NCI-H345 treated with DMSO at 0.1 percent for 48 hours (cell line): Measurements from ENCODE around the gene ARFRP1.

Experiments used
- DNase-seq: peaks from one replicate; lab custom pipeline; 2025; ENCODE audit not compliant: unreplicated experiment; lab: John Stamatoyannopoulos, UW

ARFRP1 gene

GRCh38 chr20:63743210-63743970, 35.6 kb upstream of the ARFRP1 start:
- no peak for DNase-seq

GRCh38 chr20:63742381-63743024, 34.7 kb upstream of the ARFRP1 start:
- DNase-seq = no peak

GRCh38 chr20:63741676-63742380, 34.1 kb upstream of the ARFRP1 start:
- no peak for DNase-seq

GRCh38 chr20:63741354-63741675, 33.5 kb upstream of the ARFRP1 start:
- DNase-seq = no peak

DNA sequence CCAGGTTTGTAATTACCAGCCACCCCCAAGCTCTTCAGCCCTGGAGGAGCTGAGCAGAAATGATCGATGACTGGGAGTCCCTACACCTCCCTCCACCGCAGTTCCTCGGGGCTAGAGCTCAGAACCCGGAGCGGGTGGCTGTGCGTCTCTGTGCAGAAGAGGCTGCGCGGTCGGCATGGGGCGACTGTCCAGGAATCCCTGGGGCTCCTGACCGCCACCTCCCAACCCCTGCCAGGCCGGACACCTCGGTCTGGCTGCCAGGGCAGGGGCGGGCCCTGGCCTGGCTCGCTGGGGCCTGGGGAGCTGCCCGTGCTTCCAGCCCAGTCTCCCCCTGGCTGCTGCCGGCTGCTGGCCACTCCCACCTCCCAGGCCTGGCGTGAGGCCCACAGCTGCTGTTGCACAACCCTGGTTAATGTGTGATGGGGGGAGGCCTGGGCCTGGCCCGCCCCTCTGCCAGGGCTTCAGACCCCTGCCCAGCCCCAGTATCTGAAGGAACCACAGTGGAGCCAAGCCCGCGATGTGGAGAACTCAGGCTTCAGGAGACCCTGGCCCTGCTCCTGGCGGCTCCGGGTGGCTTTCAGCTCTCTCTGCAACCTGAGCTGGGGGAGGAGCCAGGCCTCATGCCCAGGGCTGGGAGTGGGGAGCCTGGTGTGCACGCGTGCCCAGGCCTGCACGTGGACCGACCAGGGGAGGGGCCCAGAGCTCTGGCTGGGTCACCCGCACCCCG, 33.0 kb upstream of the ARFRP1 start:
- peak; percentile 83 for DNase-seq

DNA sequence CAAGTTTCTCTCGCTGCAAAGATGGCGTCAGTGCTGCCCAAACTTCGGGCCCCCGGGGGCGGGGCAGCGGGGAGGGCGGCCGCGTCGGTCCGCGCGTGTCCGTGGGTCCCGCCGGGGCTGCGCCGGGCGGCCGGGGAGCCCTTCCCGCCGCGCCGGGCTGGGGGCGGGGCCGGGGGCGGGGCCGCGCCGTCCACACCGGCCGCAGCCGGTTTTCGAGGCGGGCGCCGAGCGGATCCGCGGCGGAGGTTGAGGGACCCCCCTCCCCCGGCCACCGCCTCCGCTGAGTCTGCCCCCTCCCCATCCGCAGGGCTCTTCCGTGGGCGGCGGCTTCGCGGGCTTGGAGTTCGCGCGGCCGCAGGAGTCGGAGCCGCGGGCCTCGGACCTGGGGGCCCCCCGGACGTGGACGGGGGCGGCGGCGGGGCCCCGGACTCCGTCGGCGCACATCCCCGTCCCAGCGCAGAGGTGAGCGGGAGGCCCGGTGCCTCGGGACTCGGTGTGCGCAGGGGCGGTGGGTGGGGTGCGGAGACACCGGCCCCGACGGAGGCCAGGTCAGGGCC, 32.4 kb upstream of the ARFRP1 start:
- no peak for DNase-seq

DNA sequence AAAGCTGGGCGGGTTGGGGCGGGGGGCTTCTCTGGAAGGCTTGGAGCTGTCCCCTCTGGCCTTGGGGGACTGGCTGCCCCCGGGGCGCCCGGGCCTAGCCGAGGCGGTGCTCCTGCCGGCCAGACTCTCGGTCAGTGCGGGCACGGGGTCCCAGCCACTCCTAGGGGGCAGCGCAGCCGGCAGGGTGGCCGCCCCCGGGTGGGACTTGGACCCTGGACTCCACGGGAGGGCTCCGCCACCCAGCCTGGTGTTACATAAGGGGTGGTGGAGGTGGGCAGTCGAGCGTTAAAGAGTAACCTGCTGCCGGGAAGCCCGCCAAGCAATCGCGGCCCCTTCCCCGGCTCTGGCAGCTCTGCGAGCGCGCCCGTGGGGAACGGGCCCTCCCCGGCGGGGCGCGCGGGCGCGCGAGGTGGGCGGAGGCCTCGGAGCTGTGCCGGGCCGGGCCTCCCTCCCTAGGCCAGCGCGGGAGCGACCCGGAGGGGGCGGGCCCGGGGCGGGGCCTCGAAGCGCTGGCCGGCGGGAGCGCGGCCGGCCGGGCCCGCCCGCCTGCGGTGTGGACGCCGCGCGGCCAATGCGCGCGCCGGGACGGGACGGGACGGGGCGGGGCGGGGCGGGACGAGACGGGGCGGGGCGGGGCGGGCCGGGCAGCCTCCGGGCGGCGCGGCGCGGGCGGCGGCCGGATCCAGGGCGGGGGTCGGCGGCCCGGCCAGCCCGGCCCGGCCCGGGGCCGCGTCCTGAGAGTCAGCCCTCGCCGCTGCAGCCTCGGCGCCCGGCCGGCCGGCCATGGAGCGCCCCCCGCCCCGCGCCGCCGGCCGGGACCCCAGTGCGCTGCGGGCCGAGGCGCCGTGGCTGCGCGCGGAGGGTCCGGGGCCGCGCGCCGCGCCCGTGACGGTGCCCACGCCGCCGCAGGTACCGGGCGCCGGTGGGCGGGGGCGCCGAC, 31.6 kb upstream of the ARFRP1 start, which contains the start of gene SLC2A4RG:
Gene SLC2A4RG, plus strand, starts transcription at position 647 of the 940 bp plus-strand sequence. Its CDS starts 137 bp downstream, at position 784.
- peak; percentile 35 for DNase-seq

- no peak for DNase-seq
Observed at GRCh38 chr20:63738687-63739129, 30.9 kb upstream of the ARFRP1 start.

GRCh38 chr20:63737945-63738686, 30.3 kb upstream of the ARFRP1 start:
- no peak for DNase-seq

DNA sequence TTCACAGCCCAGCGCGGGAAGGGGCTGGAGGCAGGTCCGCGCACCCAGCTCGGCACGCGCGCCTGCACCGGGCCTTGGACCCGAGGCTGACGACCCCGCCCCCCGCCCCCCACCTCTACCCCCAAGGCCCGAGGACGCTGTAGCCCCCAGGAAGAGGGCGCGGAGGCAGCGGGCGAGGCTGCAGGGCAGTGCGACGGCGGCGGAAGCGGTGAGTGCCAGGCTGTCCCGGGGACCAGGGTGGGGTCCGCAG, 29.8 kb upstream of the ARFRP1 start:
- no peak for DNase-seq

DNA sequence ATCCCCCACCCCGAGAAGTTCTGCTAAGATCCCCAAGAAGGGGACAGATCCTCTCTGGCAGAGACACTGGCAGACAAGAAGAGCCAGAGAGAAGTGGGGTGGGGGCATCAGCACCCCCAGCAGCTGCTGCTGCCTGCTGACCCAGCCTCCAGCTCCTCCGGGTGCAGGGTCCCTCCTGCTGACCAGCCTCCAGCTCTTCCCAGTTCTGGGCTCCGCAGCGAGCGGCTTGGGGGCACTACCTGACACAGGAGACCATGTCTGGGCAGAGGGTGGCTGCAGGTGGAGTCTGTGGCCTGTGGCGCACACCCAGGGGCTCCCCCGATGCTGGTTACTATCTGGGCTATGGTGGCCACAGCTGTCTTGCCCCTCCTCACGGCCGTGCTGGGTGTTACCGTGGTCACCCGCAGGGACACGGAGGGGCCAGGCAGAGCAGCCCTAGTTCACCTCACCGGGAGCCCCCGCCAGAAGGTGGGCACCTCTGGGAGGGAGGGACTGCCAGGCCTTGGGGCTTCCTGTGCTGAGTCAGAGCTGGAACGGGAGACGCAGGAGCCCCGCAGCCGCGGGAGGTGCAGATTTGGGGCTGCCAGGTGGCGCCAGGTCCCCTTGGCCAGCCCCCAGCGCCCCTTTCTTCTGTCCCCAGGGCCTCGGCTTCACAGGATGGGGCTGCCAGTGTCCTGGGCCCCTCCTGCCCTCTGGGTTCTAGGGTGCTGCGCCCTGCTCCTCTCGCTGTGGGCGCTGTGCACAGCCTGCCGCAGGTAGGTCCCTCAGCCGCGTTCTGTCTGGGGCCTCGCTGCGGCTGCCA, 29.3 kb upstream of the ARFRP1 start:
- no peak for DNase-seq

DNA sequence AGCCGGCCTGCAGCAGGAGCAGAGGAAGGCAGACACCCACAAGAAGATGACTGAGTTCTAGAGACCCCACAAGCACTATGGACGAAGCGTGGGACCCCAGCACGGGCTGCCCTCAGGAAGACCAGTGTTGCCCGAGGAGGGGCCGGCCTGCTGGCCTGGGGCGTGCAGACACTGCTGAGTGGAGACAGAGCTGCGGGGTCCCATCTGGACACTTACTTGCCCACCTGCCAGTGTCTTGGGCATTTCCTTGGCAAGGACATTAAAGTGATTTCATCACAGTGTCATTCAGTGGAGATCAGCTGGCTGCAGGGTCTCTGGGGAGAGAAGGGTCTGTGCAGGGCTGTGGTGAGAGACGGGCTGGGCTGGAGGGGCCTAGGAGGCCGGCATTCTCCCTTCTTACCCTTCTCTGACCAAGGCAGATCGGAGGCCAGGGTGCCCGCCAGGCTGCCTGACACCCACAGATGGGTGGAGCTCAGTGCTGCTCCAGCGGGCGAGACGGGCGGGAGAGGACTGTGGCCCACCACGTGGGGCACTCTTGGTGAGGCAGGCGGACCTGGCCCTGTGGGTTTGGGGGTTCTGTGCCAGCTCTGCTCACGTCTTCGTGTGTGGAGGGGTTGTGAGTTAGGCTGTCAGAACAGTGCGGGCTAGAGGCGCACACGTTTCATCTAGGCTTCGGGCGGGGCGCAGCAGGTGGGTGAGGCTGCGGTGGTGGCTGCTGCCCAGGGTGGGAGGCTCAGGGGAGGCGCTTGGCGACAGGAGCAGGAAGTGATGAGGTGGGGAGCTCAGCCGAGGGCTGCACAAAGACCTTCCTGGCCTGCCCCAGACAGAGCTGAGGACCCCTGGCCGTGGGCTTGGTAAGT, 28.3 kb upstream of the ARFRP1 start, which contains the start of gene LIME1:
Gene LIME1, plus strand, starts transcription at position 806 of the 860 bp plus-strand sequence. CDS start 886 bp downstream, outside the sequence.
- no peak for DNase-seq

DNA sequence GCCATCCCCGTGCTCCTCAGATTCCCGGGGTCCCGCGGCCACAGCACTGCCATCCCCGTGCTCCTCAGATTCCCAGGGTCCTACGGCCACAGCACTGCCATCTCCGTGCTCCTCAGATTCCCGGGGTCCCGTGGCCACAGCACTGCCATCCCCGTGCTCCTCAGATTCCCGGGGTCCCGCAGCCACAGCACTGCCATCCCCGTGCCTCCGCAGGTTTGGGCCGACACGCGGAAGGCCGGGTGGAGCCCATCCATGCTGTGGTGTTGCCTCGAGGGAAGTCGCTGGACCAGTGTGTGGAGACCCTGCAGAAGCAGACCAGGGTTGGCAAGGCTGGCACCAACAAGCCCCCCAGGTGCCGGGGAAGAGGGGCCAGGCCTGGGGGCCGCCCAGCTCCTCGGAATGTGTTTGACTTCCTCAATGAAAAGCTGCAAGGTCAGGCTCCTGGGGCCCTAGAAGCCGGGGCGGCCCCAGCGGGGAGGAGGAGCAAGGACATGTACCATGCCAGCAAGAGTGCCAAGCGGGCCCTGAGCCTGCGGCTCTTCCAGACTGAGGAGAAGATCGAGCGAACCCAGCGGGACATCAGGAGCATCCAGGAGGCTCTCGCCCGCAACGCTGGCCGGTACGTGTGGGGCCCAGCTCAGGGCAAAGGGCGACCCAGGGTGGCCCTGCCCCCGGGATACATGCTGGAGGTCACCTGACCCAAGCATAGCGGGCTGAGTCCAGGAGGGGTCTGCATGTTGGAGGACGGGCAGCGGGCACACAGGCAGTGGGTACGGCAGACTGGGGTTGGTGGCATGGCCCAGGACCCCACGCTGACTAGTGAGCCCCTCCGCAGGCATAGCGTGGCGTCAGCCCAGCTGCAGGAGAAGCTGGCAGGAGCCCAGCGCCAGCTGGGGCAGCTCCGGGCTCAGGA, 27.4 kb upstream of the ARFRP1 start:
- DNase-seq = no peak

- no peak for DNase-seq
Observed at GRCh38 chr20:63734111-63734945, 26.6 kb upstream of the ARFRP1 start.

GRCh38 chr20:63733579-63734081, 25.9 kb upstream of the ARFRP1 start:
- no peak for DNase-seq
